Neural crest cell (in vitro differentiated cells): ENCODE measurements around the gene NPAS4. TPM values are rescaled to one million over a fixed set of nuclear protein-coding genes. Genes with fewer than 3 reads are reported as not detected.
A peak's percentile ranks its signal among the peaks of the same experiment; 100 is the strongest.

Experiments used
- DNase-seq: peaks from one replicate; pipeline ENCODE4 v3.0.0; 2021; ENCODE audit warnings: low read depth, mixed read lengths, low spot score
- H3K27ac Mint-ChIP-seq: one replicate; pipeline ENCODE4 v1.8.0; 2021; ENCODE audit warnings: mild to moderate bottlenecking, mixed read lengths; ENCODE audit not compliant: unreplicated experiment
- H3K27me3 Mint-ChIP-seq: 2 replicates; pipeline ENCODE4 v1.8.0; 2021; ENCODE audit warnings: low read depth, mild to moderate bottlenecking, mixed read lengths
- H3K36me3 Mint-ChIP-seq: 2 replicates; pipeline ENCODE4 v1.8.0; 2021; ENCODE audit warnings: low read depth, mild to moderate bottlenecking, mixed read lengths
- H3K4me1 Mint-ChIP-seq: 2 replicates; pipeline ENCODE4 v1.8.0; 2021; ENCODE audit warnings: mixed read lengths
- H3K4me3 Mint-ChIP-seq: one replicate; pipeline ENCODE4 v1.8.0; 2021; ENCODE audit warnings: mild to moderate bottlenecking, mixed read lengths
- H3K9me3 Mint-ChIP-seq: 2 replicates; pipeline ENCODE4 v1.8.0; 2021; ENCODE audit warnings: mixed read lengths
- total RNA-seq: library from RNA; stranded (reverse); gene quantifications from 2 replicates; pipeline ENCODE4 v1.2.1, GENCODE V29; 2021
- TF ChIP-seq, protein P1 (sequence below): fragments of 200-600 bp; sonication (generic); conservative IDR thresholded peaks from 2 replicates; pipeline ENCODE4 v1.5.0; 2021; ENCODE audit warnings: antibody characterized with exemption, mild to moderate bottlenecking

NPAS4 gene
- total RNA-seq, 1 donor from 2014 or later, result 0.63 TPM

DNA sequence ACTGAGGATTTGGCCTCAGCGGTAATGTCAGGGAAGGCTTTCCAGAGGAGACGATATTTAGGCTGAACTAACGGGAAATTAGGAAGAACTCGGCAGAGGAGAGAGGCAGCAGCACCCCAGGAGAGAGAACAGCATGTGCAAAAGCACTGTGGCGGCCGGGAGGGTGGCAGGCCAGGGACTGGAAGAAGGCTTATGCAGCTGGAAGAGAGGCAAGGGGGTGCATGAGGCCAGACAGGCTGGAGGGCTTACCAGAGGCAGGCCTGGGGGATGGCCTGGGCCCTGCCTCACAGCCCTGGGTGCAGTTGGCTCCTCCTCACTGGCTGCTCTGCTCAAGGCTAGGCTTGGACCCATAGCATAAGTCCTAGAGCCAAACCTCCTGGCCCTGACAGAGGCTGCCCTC lies 7.7 kb upstream of the NPAS4 start:
- Mint-ChIP-seq H3K4me1 (peaks cover 26% of the 10 kb centered on the region), H3K4me3 (no peak overlapping the region), H3K9me3 (no peaks in the 10 kb centered on the region), H3K36me3 (no peaks in the 10 kb centered on the region), H3K27ac (no peak overlapping the region), H3K27me3 (peaks cover 33% of the 10 kb centered on the region)
- DNase-seq, result no peak
- TF ChIP-seq, protein P1, sequence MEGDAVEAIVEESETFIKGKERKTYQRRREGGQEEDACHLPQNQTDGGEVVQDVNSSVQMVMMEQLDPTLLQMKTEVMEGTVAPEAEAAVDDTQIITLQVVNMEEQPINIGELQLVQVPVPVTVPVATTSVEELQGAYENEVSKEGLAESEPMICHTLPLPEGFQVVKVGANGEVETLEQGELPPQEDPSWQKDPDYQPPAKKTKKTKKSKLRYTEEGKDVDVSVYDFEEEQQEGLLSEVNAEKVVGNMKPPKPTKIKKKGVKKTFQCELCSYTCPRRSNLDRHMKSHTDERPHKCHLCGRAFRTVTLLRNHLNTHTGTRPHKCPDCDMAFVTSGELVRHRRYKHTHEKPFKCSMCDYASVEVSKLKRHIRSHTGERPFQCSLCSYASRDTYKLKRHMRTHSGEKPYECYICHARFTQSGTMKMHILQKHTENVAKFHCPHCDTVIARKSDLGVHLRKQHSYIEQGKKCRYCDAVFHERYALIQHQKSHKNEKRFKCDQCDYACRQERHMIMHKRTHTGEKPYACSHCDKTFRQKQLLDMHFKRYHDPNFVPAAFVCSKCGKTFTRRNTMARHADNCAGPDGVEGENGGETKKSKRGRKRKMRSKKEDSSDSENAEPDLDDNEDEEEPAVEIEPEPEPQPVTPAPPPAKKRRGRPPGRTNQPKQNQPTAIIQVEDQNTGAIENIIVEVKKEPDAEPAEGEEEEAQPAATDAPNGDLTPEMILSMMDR, result no peak

DNA sequence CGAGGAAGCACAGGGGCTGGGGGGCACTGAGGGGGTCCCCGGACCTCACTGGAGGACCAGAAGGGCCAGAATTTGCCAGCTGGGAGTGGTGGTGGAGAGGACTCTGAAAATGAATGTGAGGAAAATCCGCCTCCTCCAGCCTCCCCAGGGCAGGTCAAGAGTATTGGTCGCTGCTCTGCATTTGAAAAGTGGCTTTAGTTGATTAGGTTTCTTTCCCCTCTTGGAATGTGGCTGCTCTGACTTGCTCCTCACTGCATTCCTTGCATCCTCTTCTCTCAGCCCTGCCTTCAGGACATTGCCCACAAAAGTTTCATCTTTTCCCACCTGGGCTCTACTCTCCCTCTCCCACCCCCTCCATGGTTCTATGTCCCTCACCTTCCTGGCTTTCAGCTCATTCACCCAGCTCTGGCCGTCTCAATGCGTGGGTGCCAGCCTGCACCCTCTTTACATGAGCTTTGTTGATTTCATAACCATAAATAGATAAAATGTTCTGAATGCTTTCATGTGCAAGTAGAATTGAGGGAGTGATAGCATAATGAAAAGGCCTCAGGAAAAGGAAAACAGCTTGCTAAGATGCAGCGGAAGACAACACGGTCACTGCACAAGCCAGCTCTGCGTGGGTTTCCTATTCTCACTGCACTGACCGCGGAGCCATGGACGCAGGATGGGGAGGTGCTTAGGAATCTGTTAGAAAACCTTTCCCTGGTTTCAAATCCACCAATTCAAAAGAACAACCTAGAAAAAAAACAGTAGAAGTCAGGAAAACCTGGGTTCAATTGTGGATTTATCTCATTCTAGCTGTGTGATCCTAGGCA lies 6.5 kb upstream of the NPAS4 start:
- Mint-ChIP-seq H3K4me1 (peaks cover 29% of the 10 kb centered on the region), H3K36me3 (no peaks in the 10 kb centered on the region), H3K27ac (no peak overlapping the region), H3K9me3 (no peaks in the 10 kb centered on the region), H3K27me3 (peaks cover 39% of the 10 kb centered on the region), H3K4me3 (no peak overlapping the region)
- TF ChIP-seq, protein P1, result no peak
- DNase-seq, result no peak

DNA sequence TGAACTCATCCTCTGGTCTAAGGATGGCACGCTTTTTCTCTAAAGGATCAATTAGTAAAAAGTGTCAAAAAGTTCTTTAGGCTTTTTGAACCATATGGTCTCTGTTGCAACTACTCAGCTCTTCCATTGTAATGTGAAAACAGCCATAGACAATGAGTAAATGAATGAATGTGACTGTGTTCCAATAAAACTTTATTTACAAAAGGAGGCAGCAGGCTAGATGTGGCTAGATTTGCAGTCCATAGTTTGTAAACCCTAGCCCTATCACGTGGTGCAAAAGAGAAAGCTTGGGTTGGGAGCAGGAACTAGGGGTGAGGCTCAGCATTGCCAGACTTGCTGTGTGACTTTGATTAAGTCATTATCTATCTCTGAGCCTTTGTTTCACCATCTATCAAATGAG lies 5.4 kb upstream of the NPAS4 start:
- no peaks in the 10 kb centered on the region for H3K36me3 Mint-ChIP-seq
- TF ChIP-seq, protein P1, result no peak
- H3K27ac Mint-ChIP-seq, result no peak overlapping the region
- DNase-seq, result no peak
- H3K9me3 Mint-ChIP-seq, result no peaks in the 10 kb centered on the region
- H3K27me3 Mint-ChIP-seq, result peaks cover 48% of the 10 kb centered on the region
- no peak overlapping the region for H3K4me3 Mint-ChIP-seq
- H3K4me1 Mint-ChIP-seq, result peaks cover 32% of the 10 kb centered on the region

DNA sequence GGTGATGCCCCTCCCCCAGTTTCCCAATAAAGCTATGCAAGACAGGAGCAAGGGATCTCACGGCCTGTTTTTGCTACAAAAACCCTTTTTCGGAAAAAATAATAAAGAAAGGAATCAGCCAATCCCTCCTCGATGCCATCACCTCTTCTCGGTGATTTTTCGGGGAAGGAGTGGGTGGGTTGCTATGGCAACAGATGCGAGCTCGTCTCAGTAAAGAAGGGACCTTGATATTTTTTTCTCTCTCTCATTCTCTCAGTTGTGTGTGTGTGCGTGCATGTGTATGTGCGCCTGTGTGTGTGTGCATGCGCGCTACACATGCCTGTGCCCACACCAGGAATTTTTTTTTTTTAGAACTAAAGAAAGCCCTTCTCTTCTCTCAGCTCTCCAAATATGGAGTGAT lies 3.8 kb upstream of the NPAS4 start:
- no peaks in the 10 kb centered on the region for H3K9me3 Mint-ChIP-seq
- TF ChIP-seq, protein P1, result no peak
- H3K4me1 Mint-ChIP-seq, result peaks cover 30% of the 10 kb centered on the region
- no peaks in the 10 kb centered on the region for H3K36me3 Mint-ChIP-seq
- H3K27ac Mint-ChIP-seq, result no peak overlapping the region
- no peak overlapping the region for H3K4me3 Mint-ChIP-seq
- no peak for DNase-seq
- peaks cover 62% of the 10 kb centered on the region for H3K27me3 Mint-ChIP-seq

DNA sequence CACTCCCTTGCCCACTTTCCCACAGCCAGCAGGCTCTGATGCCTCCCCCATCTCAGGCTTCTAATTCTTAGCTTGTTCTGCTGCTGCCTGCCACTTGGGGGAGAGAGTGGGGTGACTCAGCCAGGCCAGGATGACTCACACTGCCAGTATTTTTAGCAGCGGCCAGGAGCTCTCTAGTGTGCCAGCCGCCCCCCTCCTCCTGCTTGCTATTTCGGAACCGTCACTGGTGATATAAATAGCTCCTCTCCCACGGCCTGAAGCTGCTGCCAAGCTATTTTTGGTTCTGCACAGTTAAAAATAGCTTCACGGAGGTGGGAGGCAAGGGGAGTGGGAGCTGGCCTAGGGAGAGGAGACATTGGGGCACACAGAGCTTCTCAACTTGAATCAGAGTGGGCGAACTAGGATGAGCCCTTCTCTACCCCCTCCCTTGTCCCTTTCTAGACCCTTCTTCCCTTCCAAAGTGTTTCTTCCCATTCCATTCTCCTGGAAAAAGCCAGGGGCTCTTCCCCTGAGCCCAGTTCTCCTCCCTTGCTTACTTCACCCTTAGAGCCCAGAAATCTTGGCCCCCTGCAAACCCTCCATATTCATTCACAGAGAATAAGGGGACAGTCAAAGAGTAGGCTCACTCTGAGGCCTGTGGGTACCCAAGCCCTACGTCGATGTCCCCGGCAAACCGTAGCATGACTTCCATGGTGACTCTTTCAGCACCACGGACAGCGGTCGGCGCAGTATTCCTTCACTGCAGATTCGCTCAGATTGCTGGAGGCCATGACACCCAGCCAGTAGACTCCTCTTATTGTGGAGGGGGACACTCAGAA lies 2.5 kb upstream of the NPAS4 start:
- Mint-ChIP-seq H3K27ac (no peak overlapping the region), H3K9me3 (no peaks in the 10 kb centered on the region), H3K4me3 (peak overlapping the region; percentile 42), H3K27me3 (peaks cover 68% of the 10 kb centered on the region), H3K36me3 (peaks cover 2% of the 10 kb centered on the region), H3K4me1 (peaks cover 30% of the 10 kb centered on the region)
- TF ChIP-seq, protein P1, result no peak
- DNase-seq, result peak; percentile 91
